Stimulated activated CD4-positive, alpha-beta T cell treated with anti-CD3 and anti-CD28 coated beads, Interleukin-15, amount 100 ng/mL, for 24 hours (primary cell): ENCODE results near the gene ARGLU1.
A peak's percentile ranks its signal among the peaks of the same experiment; 100 is the strongest.
"Not testable (repeated sequence)": the region's sequence is repeated elsewhere in the genome, so short reads cannot be mapped to it uniquely, and the experiment has no call there.

Experiments used
- DNase-seq: peaks from one replicate; pipeline ENCODE4 v3.0.0-alpha.2; 2020

ARGLU1 gene, protein sequence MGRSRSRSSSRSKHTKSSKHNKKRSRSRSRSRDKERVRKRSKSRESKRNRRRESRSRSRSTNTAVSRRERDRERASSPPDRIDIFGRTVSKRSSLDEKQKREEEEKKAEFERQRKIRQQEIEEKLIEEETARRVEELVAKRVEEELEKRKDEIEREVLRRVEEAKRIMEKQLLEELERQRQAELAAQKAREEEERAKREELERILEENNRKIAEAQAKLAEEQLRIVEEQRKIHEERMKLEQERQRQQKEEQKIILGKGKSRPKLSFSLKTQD

DNA sequence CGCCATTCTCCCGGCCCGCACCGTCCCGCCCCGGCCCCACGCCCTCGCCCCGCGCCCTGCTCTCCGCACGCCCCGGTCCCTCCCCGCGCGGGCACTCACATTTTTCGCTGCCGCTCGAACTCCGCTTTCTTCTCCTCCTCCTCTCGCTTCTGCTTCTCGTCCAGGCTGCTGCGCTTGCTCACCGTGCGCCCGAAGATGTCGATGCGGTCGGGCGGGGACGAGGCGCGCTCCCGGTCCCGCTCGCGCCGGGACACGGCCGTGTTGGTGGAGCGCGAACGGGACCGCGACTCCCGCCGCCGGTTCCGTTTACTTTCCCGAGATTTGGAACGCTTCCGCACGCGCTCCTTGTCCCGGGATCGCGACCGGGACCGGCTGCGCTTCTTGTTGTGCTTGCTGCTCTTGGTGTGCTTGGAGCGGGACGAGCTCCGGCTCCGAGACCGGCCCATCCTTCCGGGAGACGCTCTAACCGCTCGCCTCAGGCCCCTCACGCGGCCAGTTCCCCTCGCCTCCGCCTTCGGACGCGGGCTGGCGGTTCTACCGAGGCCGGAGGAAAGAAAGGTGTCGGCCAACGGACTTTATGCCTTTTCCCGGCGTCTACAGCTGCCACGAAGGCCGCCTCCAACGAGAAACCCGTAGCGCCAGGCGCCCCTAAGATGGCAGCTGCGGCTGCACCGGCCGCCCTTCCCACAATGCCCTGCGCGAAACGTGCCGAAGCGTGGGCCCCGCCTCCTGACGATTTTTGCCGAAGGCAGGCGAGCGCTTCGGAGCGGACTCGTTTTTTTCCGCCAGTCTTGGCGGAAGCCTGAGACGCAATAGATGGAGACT is at the start of gene ARGLU1:
Gene ARGLU1, minus strand, starts transcription at position 664 of the 825 bp plus-strand sequence. Its CDS starts 218 bp downstream, at position 446.
- DNase-seq = peak; percentile 95

DNA sequence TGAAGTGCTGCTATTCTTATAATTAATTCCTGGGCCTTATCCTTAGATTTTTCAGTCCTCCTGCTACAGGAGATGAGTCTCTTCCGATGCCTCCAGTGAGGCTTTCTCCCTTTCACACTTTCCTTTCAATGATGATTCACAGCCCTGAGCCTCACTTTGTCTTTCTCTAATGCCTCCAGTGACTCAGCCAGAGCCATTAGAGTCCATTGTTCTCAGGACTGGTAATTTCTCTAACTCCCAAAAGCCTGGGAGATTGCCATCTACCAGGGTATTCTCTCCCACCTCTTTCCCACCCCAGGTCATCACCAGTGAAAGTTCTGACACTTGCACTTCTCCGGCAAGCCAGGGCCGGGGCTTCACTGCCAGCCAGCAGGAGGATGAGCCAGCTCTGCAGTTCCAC is 49.6 kb upstream of the ARGLU1 start:
- no peak for DNase-seq

DNA sequence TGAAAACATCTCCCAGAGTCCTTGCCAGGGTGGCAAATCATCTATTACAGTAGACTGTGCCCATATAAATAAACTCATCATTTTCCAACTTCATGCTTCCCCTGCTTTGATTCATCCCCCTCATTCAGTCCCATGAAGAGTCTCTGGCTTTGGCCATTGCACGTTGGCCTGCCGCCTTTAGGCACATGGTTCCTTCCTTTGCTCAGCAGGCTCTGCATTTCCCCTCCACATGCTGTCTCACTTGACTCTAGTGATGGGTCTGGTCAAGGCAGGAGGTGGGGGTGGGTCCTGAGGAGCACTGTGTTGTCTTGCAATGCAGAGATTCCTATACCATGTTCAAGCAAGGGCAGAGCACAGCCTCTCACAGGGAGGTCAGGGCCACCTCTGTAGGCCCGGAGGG is 48.8 kb upstream of the ARGLU1 start:
- DNase-seq = no peak

DNA sequence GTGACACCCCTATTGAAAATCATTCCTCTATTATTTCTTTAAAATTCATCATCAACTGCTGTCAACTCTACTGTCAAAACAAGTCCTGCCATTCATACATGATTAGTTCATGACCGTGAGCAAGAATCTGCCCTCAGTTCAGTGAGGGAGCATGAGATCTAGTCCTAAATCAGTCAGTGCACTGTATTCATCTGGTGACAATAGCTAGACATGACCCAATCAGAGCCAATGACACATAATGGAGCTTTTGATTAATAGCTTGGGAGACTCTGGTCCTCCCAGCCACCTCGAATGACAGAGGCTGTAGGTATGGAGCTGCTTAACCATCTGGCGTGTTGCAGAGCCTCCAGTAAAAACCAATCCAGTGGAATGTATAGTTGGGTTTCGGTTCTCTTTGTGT is 46.9 kb upstream of the ARGLU1 start:
- DNase-seq = no peak

DNA sequence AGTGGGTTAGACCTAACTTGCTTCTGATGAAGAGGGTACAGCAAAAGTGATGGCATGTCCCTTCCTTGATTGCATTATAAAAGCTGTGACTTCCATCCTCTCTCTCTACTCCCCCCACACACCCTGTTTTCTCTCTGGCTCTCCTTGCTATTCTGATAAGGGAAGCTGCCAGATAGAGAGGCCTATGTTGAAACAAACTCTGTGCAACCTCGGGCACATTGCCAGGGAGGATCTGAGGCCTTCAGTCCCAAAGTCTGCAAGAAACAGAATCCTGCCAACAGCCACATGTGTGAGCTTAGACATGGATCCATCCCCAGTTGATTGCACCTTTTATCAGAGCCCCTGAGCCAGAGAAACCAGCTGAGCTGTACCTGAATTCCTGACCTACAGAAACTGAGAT is 44.8 kb upstream of the ARGLU1 start:
- no peak for DNase-seq

DNA sequence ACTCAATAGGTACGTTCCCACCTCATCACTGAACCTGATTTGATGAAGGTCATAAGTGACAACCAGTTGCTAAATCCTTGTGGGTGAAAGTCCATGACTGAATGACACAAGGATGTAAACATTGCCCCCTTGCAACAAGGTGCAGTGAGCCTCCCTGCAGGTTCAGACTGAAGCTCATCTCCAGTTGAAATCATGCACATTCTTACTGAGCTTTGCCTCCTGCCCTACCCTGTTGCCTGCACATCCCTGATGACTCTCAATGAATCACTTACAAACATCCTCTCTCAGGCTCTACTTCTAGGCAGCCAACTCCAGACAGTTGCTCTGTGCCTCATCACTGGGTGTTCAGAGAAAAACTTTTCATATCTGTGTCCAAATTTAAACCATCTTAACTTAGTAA is 42.5 kb upstream of the ARGLU1 start:
- no peak for DNase-seq

DNA sequence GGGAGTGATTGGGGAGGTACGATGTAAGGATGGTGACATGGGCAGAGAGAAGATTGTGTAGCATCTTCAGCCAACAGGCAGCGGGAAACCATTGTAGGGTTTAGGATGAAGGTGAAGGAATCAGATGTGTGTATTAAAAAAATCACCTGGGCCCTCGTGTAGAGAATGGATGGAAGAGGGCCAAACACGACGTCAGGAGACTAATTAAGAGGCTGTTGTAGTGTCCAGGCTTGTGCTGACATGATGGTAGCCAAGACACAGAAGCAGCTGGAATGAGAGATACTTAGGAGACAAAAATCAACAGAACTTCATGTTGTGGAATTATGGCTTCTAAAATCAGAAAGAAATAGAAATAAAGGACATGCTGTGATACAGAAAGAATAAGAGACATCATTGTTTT is 41.2 kb upstream of the ARGLU1 start:
- no peak for DNase-seq

DNA sequence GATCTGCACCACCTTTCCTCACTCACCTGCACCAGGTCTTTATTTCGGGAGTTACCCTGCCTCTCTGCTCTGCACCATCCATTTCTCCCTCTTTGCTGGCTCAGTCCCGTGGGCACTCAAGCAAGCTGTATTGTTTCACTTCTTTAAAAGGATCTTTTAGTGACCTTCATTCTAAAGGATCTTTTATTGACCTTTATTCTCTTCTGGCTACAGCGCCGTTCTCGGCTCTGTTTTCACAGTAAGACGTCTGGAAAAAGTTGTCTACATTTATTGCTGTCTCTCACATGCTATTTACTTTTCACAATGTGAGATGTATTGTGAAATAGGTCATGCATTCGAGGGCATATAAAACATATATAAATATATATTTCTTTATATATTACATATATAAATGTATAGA is 35.6 kb upstream of the ARGLU1 start:
- no peak for DNase-seq

DNA sequence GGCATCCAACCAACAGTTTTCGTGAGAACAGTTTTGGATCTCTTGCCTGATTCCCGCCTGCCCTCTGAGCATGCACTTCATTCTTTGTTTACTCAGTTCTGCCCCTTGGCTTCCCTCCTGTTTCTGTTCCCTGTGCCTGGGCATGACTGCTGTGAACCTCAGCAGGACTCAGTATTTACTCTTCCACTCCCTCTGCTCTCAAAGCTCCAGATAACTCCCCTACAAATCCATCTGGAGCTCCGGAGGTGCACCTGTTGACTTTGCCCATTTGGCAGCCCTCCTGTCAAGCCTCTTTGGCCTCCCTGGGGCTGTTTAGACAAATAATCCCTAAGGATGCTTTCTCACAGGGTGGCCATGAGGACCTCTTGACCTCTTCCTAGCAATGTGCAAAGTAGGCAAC is 34.2 kb upstream of the ARGLU1 start:
- DNase-seq = no peak

DNA sequence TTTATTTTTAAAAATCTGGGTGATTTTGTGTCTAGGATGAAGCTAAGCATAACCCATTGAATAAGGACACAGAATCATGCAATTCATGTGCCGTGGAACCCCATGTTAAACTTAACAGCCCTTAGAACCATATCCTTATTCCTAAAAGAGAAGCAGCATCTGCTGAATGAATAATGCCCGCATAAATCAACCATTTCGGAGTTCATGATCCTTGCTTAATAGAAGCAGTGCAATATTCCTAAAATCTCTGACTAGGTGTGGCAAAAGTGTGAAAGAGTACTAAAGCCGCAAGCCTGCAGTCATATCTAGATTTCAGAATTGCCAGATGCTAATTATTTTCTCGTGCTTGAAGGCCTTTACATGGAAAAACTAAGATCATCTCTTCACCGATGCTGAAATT is 33.6 kb upstream of the ARGLU1 start:
- no peak for DNase-seq

DNA sequence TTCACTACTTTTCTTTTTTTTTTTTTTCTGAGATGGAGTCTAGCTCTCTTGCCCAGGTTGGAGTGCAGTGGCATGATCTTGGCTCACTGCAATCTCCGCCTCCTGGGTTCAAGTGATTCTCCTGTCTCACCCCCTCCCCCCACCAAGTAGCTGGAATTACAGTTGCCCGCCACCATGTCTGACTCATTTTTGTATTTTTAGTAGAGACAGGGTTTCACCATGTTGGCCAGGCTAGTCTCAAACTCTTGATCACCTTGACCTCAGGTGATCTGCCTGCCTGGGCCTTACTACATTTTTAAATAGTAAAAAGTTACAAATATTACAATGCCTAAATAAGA is 32.8 kb upstream of the ARGLU1 start:
- not testable (repeated sequence) for DNase-seq

DNA sequence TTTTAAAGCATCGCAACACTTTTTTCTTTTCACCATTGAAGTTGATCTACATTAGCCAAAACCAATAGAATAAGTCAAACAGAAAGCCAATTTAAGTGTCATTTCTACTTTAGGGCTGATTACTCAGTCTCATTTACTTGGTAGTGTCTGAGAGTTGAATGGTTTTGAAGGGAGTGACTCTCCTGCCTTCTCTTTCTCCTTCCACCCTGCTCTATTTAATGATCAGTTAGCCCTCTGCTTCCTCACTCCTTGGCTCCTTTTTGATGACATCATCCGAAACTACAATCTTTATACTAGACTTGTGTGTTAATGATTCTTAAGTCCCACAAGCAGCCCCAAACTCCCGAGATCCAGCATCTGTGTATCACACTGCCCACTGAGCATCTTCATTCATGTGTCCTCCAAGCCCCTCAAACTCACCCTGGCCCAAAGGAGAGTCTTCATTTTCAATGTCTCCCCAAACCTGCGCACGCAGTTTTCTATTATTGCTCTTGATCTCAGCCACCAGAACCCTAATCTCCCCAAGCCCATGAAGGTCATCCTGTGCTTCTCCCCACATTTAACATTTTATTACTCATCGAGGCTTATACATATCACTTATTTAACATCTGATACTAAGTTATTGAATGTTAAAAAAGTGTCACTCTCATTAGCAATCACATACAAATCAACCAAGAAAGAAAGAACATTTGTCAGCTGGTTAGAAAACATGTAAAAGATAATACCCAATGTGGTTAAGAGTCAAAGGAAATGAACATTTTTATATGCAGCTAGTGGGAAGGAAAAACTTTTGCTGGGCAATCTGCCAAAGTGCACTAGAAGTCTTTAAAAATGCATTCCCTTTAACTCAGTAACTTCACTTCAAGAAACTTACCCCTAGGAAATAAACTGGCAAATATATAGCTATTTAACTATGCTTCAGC is 32.2 kb upstream of the ARGLU1 start:
- no peak for DNase-seq

DNA sequence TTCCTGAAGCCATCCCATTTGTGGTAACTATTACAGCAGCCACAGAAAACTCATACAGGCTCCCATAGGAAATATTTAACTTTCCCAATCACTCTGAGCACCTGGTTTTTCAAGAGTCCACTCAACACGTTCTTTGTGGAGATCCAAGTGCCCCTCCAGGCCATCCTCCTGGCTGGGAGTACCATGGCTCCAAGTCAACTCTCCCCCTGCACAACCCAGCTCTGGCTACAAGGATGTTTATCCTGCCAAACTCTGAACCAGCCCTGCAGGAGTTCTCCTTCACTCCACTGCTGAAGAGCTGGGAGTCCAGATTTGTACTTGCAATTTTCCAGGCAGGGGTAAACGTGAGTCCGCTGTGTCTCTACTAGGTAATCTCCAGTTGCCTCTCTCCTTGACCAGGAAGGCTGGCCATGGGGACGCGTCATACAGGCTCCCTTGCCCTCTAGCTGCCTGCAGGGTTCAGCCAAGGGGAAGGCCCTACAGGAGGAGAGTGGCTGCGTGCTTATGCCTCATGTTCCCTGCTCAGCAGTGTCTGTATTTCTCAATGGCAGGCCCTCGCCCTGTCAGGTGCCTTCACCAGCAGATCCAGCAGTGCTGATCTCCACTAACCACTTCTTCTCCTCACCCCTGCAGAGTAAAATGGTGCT is 29.9 kb upstream of the ARGLU1 start:
- no peak for DNase-seq

DNA sequence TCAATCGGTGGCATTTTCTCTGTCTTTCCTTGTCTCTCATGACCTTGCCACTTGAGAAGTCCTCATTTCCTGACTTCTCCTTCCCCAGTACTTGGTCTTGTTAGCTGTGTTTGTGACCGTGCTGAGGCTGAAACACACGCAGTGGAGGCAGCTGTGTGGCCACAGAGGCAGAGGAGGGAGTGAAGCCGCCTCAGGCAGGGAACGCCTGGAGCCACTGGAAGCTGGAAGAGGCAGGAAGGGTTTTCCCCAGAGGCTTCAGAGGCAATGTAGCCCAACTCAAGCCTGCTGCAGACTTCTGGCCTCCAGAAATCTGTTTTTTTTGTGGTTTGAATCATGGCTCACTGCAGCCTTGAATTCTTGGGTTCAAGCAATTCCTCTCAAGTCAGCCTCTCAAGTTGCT is 29.2 kb upstream of the ARGLU1 start:
- no peak for DNase-seq

DNA sequence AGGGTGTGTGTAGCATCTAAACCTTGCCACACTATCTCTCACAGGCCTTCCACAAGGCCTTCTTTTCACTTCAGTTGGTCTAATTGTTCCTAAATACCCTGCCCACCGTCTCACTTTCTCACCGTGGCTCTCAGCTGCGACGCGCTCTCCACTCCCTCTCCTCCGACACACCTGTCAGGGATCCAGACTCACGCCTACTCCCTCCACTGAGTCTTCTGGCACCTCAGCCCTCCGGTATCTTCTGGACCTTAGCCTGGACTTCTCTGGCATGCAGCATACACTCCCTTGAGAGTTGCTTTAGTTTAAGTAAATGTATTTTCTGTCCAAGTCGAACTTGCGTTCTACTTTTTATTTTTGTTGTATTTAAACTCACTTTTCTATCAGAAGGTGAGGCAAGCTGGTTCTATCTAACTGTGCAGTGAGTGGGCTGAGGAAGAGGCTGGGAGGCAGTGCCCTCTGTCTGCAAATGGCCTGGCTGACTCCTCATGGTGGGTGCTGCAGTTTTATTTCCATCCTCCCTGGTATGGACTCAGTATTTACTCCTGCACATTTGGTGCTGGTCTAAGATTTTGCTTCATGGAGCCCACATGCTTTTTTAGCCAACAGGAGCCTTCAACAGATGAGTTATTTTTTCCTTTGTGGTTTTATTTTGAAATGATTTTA is 28.5 kb upstream of the ARGLU1 start:
- DNase-seq = no peak

DNA sequence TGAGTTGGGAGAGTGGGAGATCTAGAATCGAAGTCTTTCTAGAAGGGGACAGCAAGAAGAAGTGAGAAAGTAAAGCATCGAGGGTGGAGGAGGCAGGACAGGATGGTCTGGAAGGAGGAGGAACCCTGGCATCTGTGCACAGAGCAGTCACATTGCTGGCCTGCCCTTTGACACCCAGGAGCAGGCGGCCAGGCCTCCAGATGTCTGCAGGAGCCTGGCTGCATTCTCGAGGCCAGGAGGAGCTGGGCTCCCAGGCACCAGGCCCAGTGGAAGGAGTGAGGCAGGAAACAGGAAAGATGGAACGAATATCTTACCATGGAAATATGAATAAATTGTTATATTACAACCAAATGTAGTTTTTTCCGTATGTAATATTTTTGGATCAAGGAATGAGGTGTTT is 27.7 kb upstream of the ARGLU1 start:
- no peak for DNase-seq

DNA sequence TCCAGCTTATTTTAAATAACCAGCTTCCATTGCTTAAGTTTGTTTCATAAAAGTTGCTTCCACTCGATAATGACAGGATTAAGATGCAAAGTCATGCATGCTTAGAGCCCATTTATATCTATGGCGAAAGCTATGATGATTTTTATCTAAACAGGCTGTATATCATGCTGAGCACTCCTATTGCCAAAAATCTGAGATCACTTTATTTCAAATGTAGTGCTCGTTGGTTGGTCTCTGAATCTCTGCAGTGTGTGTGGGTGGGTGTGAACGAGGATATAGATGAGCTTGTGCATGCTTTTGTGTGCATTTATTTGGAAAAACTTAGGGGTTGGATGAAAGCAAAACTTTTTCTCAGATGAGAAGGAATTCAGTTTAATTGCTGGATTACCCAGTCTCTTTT is 27.0 kb upstream of the ARGLU1 start:
- DNase-seq = no peak

DNA sequence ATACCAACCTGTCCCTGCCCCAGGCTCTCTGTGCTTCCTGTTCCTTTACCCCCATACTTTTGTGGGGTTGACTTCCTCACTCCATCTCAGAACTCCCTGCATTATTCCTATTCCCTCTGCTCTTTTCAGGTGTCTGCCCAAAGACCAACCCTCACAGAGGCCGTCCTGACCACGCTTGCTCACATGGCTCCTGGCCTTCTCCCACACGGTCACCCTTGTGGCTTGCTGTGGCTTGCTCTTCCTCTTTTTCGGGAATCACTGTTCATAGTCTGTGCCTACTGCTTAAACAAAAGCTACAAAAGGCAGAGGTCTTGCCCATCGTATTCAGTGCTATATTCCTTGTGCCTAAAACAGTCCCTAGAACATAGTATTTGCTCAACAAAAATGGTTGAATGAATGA is 25.2 kb upstream of the ARGLU1 start:
- no peak for DNase-seq

DNA sequence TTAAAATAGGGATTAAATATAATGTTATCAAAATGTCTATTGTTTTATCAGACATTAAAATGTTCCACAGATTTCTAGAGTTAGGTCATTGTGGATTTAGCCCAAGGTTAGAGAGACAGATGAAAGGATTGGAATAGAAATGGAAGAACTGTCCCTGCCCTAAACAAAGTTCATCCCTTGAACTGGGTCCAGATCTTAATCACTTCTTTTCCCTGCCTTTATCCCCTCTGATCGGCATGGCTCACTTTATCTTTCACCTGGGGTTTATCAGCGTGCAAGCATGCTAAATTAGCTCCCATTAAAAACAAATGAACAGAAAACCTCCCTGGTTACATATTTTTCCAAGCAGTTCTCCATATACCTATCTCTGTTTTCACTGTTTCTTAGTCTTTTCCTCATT is 23.4 kb upstream of the ARGLU1 start:
- DNase-seq = no peak

DNA sequence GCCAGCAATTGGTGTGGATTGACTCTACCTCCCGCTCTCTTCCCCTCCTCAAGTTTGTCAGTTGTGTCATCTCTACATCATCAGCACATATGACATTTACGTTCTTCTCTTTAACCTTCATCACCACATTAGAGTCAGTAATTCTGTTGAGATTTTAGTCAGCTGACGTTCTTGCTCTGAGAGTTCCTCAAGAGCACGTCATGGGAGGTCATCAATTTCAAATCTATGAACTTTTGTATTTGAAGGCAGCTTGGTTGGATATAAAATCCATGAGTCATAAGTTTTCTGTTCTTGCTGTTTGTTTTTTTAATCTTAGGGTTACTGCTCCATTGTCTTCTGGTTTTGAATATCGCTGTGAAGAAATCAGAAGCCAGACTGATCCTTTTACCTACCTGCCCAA is 21.8 kb upstream of the ARGLU1 start:
- no peak for DNase-seq

DNA sequence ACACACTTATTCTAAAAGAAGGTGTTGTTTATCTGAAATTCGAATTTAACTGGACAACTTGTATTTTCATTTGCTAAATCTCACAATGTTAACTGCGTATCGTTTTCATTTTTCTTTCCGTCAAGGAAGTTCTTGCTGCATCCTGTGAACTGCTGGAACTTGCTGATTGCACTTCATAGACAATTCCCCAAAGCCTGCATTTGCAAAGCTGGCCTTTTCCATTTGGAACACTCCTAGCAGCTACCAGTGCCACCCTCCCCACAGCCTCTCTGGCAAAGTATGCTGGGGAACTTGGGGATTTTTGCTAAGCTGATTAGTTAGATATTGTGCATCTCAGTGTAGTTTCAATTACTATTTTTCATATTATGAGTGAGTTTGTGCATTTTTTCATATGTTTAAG is 20.4 kb upstream of the ARGLU1 start:
- no peak for DNase-seq

DNA sequence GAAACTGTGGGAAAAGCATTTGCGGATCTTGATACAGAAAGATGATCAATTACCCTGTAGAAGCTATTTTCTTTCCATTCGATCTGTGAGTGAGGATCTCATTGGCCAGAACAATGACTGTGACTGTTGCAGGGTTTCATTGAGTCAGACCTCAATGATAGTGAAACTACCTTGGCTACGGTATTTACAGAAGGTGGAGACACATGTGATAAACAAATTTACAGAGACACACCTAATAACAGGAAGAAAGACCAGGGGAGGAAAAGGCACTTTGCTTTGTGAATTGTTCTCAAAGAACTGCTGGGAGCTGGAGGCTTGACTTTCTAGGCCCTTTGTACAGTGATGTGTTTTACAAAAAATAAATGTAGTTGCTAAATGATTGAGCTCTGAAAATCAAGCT is 19.9 kb upstream of the ARGLU1 start:
- DNase-seq = no peak
